ENCODE data around the gene SEMA4D. TPM values are rescaled to one million over a fixed set of nuclear protein-coding genes. Genes with fewer than 3 reads are reported as not detected.
"Not testable (repeated sequence)": the region's sequence is repeated elsewhere in the genome, so short reads cannot be mapped to it uniquely, and the experiment has no call there.

SEMA4D gene
- total RNA-seq, 1 experiment from 2014 or later, result 48.4 TPM

- H3K9me2 ChIP-seq (ENCODE audit: insufficient read depth), result no peaks in the 10 kb centered on the region
- no peak for TF ChIP-seq EZH2 (IDR thresholded peaks at IDR 0.05; ENCODE audit: low read depth)
- TF ChIP-seq CTCF (conservative IDR thresholded peaks at IDR 0.05), result no peak
- H3F3A ChIP-seq (ENCODE audit: insufficient read depth, low read depth), result no peaks in the 10 kb centered on the region
- no peaks in the 10 kb centered on the region for H3K9me3 ChIP-seq (ENCODE audit: insufficient read depth, low read depth)
- no peak overlapping the region for H3K4me2 ChIP-seq
- no peak overlapping the region for H3K4me3 ChIP-seq
- no peak overlapping the region for H2AFZ ChIP-seq
- no peaks in the 10 kb centered on the region for H3K79me2 ChIP-seq (ENCODE audit: low read depth)
- H4K20me1 ChIP-seq (ENCODE audit: insufficient read depth), result no peaks in the 10 kb centered on the region; the same call in 1 of the 2 replicates
- no peaks in the 10 kb centered on the region for H3K4me1 ChIP-seq (replicated peaks; ENCODE audit: insufficient read depth)
- no peaks in the 10 kb centered on the region for H3K36me3 ChIP-seq (ENCODE audit: low read depth)
- intact Hi-C loops (cut with micrococcal nuclease; ENCODE audit: unreplicated experiment), result no loop called here
- POLR2A ChIA-PET (ENCODE audit: unreplicated experiment), result no interaction called here
- H3K27me3 ChIP-seq (ENCODE audit: insufficient read depth, low read depth), result no peaks in the 10 kb centered on the region
- H3K27ac ChIP-seq, result no peak overlapping the region
- DNase-seq, result no peak
- no TSS peak for BruUV-seq (replicated peaks)
- CTCF ChIA-PET, result no interaction called here
Measured at GRCh38 chr9:89481538-89481915, 16.4 kb downstream of the SEMA4D start.

GRCh38 chr9:89480825-89481537, 16.9 kb downstream of the SEMA4D start:
- H2AFZ ChIP-seq, result no peak overlapping the region
- H3K4me3 ChIP-seq, result no peak overlapping the region
- no TSS peak for BruUV-seq (replicated peaks)
- no peak for TF ChIP-seq CTCF (conservative IDR thresholded peaks at IDR 0.05)
- TF ChIP-seq EZH2 (IDR thresholded peaks at IDR 0.05; ENCODE audit: low read depth), result no peak
- no peaks in the 10 kb centered on the region for H3K9me2 ChIP-seq (ENCODE audit: insufficient read depth)
- H3K27me3 ChIP-seq (ENCODE audit: insufficient read depth, low read depth), result no peaks in the 10 kb centered on the region
- ChIA-PET CTCF (no interaction called here), POLR2A (ENCODE audit: unreplicated experiment) (no interaction called here)
- no peaks in the 10 kb centered on the region for H3K79me2 ChIP-seq (ENCODE audit: low read depth)
- H4K20me1 ChIP-seq (ENCODE audit: insufficient read depth), result no peaks in the 10 kb centered on the region; the same call in 1 of the 2 replicates
- no peaks in the 10 kb centered on the region for H3K4me1 ChIP-seq (replicated peaks; ENCODE audit: insufficient read depth)
- no peaks in the 10 kb centered on the region for H3K36me3 ChIP-seq (ENCODE audit: low read depth)
- H3K27ac ChIP-seq, result no peak overlapping the region
- H3F3A ChIP-seq (ENCODE audit: insufficient read depth, low read depth), result no peaks in the 10 kb centered on the region
- no peaks in the 10 kb centered on the region for H3K9me3 ChIP-seq (ENCODE audit: insufficient read depth, low read depth)
- intact Hi-C loops (cut with micrococcal nuclease; ENCODE audit: unreplicated experiment), result no loop called here
- DNase-seq, result no peak
- no peak overlapping the region for H3K4me2 ChIP-seq

- H3K27me3 ChIP-seq (ENCODE audit: insufficient read depth, low read depth); H3K9me3 ChIP-seq (ENCODE audit: insufficient read depth, low read depth); H3K9me2 ChIP-seq (ENCODE audit: insufficient read depth); BruUV-seq (replicated peaks); POLR2A ChIA-PET (ENCODE audit: unreplicated experiment); H2AFZ ChIP-seq; DNase-seq; H3F3A ChIP-seq (ENCODE audit: insufficient read depth, low read depth); intact Hi-C loops (cut with micrococcal nuclease; ENCODE audit: unreplicated experiment); CTCF ChIA-PET; H3K27ac ChIP-seq; H3K4me1 ChIP-seq (replicated peaks; ENCODE audit: insufficient read depth); H3K79me2 ChIP-seq (ENCODE audit: low read depth); H3K4me3 ChIP-seq; H3K36me3 ChIP-seq (ENCODE audit: low read depth); H3K4me2 ChIP-seq; H4K20me1 ChIP-seq (ENCODE audit: insufficient read depth): not testable (repeated sequence)
Measured at GRCh38 chr9:89480372-89480771, 17.5 kb downstream of the SEMA4D start.

- H3K27me3 ChIP-seq (ENCODE audit: insufficient read depth, low read depth); H4K20me1 ChIP-seq (ENCODE audit: insufficient read depth); H3K79me2 ChIP-seq (ENCODE audit: low read depth); H2AFZ ChIP-seq; H3K9me2 ChIP-seq (ENCODE audit: insufficient read depth); BruUV-seq (replicated peaks); H3F3A ChIP-seq (ENCODE audit: insufficient read depth, low read depth); H3K4me2 ChIP-seq; POLR2A ChIA-PET (ENCODE audit: unreplicated experiment); H3K27ac ChIP-seq; H3K4me3 ChIP-seq; DNase-seq; H3K4me1 ChIP-seq (replicated peaks; ENCODE audit: insufficient read depth); H3K36me3 ChIP-seq (ENCODE audit: low read depth); CTCF ChIA-PET; H3K9me3 ChIP-seq (ENCODE audit: insufficient read depth, low read depth); intact Hi-C loops (cut with micrococcal nuclease; ENCODE audit: unreplicated experiment): not testable (repeated sequence)
Measured at GRCh38 chr9:89479669-89480011, 18.3 kb downstream of the SEMA4D start.

All from PC-9 (cell line).